Lower leg skin (tissue), 3 donors: Measurements from ENCODE around the gene CYP19A1.

Experiments used
- CTCF ChIP-seq, 3 donors: fragments of 450-650 bp; IDR thresholded peaks; one replicate each; pipeline ENCODE4 v1.5.1; 2016; ENCODE audit warnings: antibody characterized with exemption in 3 of 3, mild to moderate bottlenecking in 3 of 3, moderate library complexity in 2 of 3
- POLR2A ChIP-seq, 2 donors: fragments of 450-650 bp; IDR thresholded peaks; one replicate each; pipeline ENCODE4 v1.6.1; 2016 to 2017; ENCODE audit warnings: antibody characterized with exemption in 2 of 2, mild to moderate bottlenecking in 1 of 2, moderate library complexity in 1 of 2

- TF ChIP-seq POLR2A (IDR thresholded peaks at IDR 0.05) (no peak), CTCF (IDR thresholded peaks at IDR 0.05) (no peak)
Measured at GRCh38 chr15:51319539-51319938, 18.9 kb downstream of the CYP19A1 start.
